CD4-positive, alpha-beta T cell (primary cell): ENCODE results near the gene TBL1X. TPM values are rescaled to one million over a fixed set of nuclear protein-coding genes. Genes with fewer than 3 reads are reported as not detected.

Source experiments
- ATAC-seq: fragments of 200-7000 bp; cut with Tn5 transposase; one replicate; pipeline ENCODE4 v1.10.0; 2022; ENCODE audit warnings: mild to moderate bottlenecking; ENCODE audit not compliant: poor library complexity
- CTCF ChIA-PET: fragments of 350-600 bp; sonication (Branson Sonifier 250); formaldehyde crosslinking; loops from one replicate; lab custom pipeline; 2021; ENCODE audit warnings: antibody characterized with exemption, inconsistent platforms; lab: Charles Lee
- POLR2A ChIA-PET: fragments of 350-600 bp; sonication (Branson Sonifier 250); formaldehyde crosslinking; loops from one replicate; lab custom pipeline; 2021; ENCODE audit warnings: antibody characterized with exemption, inconsistent platforms; lab: Charles Lee
- DNase-seq, 14 experiments: peaks; one replicate each; pipeline ENCODE4 v3.0.0-alpha.2; 2013 to 2020; ENCODE audit warnings: mixed read lengths in 2 of 14
- H3K27ac ChIP-seq, 2 donors: one replicate each; pipeline versions ENCODE4 v1.5.1 to v1.7.0; 2013; ENCODE audit warnings: low read length in 2 of 2, low read depth in 1 of 2, mild to moderate bottlenecking in 1 of 2
- H3K27me3 ChIP-seq, 2 experiments: 1 replicate in 1 of 2; 2 replicates in 1 of 2; pipeline versions ENCODE4 v1.6.1 to v1.7.0; 2013; ENCODE audit warnings: low read length in 2 of 2, control low read depth in 1 of 2, mild to moderate bottlenecking in 1 of 2, moderate library complexity in 1 of 2; ENCODE audit not compliant: insufficient read depth in 2 of 2, control insufficient read depth in 1 of 2
- H3K36me3 ChIP-seq: one replicate; pipeline ENCODE4 v1.6.1; 2013; ENCODE audit warnings: low read length, control low read depth; ENCODE audit not compliant: insufficient read depth
- H3K4me1 ChIP-seq: one replicate; pipeline ENCODE4 v1.6.1; 2013; ENCODE audit warnings: low read length, control low read depth; ENCODE audit not compliant: insufficient read depth
- H3K4me3 ChIP-seq: one replicate; pipeline ENCODE4 v1.5.1; 2013; ENCODE audit warnings: mild to moderate bottlenecking, low read length, moderate library complexity
- H3K9me3 ChIP-seq, 2 experiments: 1 replicate in 1 of 2; 2 replicates in 1 of 2; pipeline versions ENCODE4 v1.6.1 to v1.7.0; 2013; ENCODE audit warnings: low read length in 2 of 2, mild to moderate bottlenecking in 2 of 2, control low read depth in 1 of 2, moderate library complexity in 1 of 2; ENCODE audit not compliant: control insufficient read depth in 1 of 2, insufficient read depth in 1 of 2
- H3K27ac Mint-ChIP-seq: one replicate; pipeline ENCODE4 v1.8.0; 2020; ENCODE audit warnings: mixed read lengths
- H3K27me3 Mint-ChIP-seq: one replicate; pipeline ENCODE4 v1.8.0; 2021; ENCODE audit warnings: mixed read lengths
- H3K36me3 Mint-ChIP-seq: one replicate; pipeline ENCODE4 v1.8.0; 2021; ENCODE audit warnings: low read depth, mixed read lengths
- H3K4me1 Mint-ChIP-seq: one replicate; pipeline ENCODE4 v1.8.0; 2021; ENCODE audit warnings: low read depth, mixed read lengths
- H3K4me3 Mint-ChIP-seq: one replicate; pipeline ENCODE4 v1.8.0; 2020; ENCODE audit warnings: mild to moderate bottlenecking, mixed read lengths
- H3K9me3 Mint-ChIP-seq: one replicate; pipeline ENCODE4 v1.8.0; 2020; ENCODE audit warnings: mixed read lengths
- intact Hi-C, 2 experiments: fragments of 100-400 bp; cut with DNase I in 1 of 2; cut with micrococcal nuclease in 1 of 2; formaldehyde crosslinking; loops; one replicate each; pipeline versions ENCODE4 v1.15.1 to v1.9.0; 2023 to 2025; cut with DNase I, micrococcal nuclease
- total RNA-seq, 174 experiments: library from RNA in 2 of 174; stranded (reverse) in 2 of 174; gene quantifications; one replicate each; pipeline ENCODE4 v1.2.3 and lab custom pipeline; 2021 to 2026
- TF ChIP-seq, protein P1 (sequence below): fragments of 200-600 bp; IDR thresholded peaks from one replicate; pipeline ENCODE4 v1.8.0; 2022; ENCODE audit warnings: antibody characterized with exemption, mild to moderate bottlenecking

TBL1X gene
- total RNA-seq, 2 experiments from 2014 or later: 17.4 to 19.2 TPM

DNA sequence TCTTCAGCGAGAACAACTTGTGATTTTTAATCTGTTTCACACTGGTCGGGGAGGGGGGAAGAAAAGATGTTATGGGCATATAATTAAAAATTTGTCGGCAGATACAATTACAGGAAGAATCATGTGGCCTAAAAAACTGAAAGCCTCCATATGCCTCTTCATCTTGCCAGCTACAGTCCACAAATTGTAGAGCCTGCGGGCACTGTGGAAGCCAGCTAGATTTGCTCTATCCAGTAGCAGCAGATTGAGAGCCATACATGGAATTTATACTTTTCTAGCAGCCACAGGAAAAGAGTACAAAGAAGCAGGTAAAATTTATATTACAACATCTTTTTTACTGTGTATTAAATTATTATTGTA lies 147.3 kb downstream of the TBL1X start:
- Histone ChIP-seq H3K4me3 (no peak overlapping the region), H3K9me3 (no peaks in the 10 kb centered on the region), H3K4me1 (no peaks in the 10 kb centered on the region), H3K27me3 (no peaks in the 10 kb centered on the region), H3K36me3 (no peaks in the 10 kb centered on the region), H3K27ac (no peak overlapping the region)
- CTCF ChIA-PET: no interaction called here
- Mint-ChIP-seq H3K27ac (no peak overlapping the region), H3K27me3 (no peaks in the 10 kb centered on the region), H3K4me1 (no peaks in the 10 kb centered on the region), H3K36me3 (no peaks in the 10 kb centered on the region), H3K9me3 (no peaks in the 10 kb centered on the region), H3K4me3 (no peak overlapping the region)
- TF ChIP-seq, protein P1, sequence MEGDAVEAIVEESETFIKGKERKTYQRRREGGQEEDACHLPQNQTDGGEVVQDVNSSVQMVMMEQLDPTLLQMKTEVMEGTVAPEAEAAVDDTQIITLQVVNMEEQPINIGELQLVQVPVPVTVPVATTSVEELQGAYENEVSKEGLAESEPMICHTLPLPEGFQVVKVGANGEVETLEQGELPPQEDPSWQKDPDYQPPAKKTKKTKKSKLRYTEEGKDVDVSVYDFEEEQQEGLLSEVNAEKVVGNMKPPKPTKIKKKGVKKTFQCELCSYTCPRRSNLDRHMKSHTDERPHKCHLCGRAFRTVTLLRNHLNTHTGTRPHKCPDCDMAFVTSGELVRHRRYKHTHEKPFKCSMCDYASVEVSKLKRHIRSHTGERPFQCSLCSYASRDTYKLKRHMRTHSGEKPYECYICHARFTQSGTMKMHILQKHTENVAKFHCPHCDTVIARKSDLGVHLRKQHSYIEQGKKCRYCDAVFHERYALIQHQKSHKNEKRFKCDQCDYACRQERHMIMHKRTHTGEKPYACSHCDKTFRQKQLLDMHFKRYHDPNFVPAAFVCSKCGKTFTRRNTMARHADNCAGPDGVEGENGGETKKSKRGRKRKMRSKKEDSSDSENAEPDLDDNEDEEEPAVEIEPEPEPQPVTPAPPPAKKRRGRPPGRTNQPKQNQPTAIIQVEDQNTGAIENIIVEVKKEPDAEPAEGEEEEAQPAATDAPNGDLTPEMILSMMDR: no peak
- intact Hi-C loops: no loop called here
- POLR2A ChIA-PET: no interaction called here
- ATAC-seq: no peak
- DNase-seq: no peak

DNA sequence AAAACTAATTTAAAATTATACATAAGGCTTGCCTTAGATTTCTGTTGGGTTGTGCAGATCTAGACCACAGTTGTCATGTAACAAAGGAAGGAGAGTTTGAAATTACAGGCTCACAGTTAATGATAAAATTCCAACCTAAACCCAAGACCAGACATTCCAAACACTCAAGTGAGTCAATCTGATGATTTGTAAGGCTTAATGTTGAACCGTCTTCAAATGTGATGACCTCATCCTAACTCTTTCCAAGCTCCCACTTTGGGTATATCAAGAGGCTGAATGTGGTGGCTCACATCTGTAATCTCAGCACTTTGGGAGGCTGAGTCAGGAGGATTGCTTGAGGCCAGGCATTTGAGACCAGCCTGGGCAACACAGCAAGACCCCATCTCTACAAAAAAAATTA lies 149.2 kb downstream of the TBL1X start:
- H3K4me3 Mint-ChIP-seq: no peak overlapping the region
- no peaks in the 10 kb centered on the region for H3K9me3 Mint-ChIP-seq
- Histone ChIP-seq H3K27ac (no peak overlapping the region), H3K9me3 (no peaks in the 10 kb centered on the region), H3K36me3 (no peaks in the 10 kb centered on the region), H3K4me3 (no peak overlapping the region), H3K27me3 (no peaks in the 10 kb centered on the region), H3K4me1 (no peaks in the 10 kb centered on the region)
- no peak for ATAC-seq
- H3K27me3 Mint-ChIP-seq: no peaks in the 10 kb centered on the region
- CTCF ChIA-PET: interaction anchor here (0.7 kb wide), 1 partner anchor 14 kb away, joined by 3 read pairs; no protein-coding TSS in a partner anchor
- no peaks in the 10 kb centered on the region for H3K36me3 Mint-ChIP-seq
- POLR2A ChIA-PET: no interaction called here
- H3K27ac Mint-ChIP-seq: no peak overlapping the region
- TF ChIP-seq, protein P1: no peak
- intact Hi-C loops: no loop called here
- no peak for DNase-seq
- peaks cover 10% of the 10 kb centered on the region for H3K4me1 Mint-ChIP-seq

DNA sequence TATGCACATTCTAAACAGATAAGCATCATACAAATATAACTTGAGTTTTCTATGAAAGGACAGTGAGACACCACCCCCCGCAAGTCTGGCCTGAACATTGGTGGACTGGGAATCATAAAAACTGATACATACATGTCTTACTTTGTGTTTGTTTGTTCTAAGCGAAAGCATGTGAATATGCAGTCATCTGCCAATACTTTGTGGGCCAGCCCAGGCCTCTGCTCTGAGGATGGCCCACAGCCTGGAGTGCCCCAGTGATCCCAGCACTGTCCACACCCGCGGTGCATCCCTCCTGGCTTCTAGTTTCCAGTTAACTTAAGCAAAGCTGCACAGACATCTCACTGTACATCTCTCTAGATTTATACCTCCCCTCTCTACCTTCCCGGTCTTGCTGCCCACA lies 154.3 kb downstream of the TBL1X start:
- Mint-ChIP-seq H3K27ac (no peak overlapping the region), H3K4me1 (peaks cover 48% of the 10 kb centered on the region), H3K9me3 (no peaks in the 10 kb centered on the region), H3K4me3 (no peak overlapping the region), H3K36me3 (peaks cover 5% of the 10 kb centered on the region), H3K27me3 (no peaks in the 10 kb centered on the region)
- TF ChIP-seq, protein P1: no peak
- DNase-seq: no peak
- no peak overlapping the region for H3K4me3 ChIP-seq
- no peak for ATAC-seq
- ChIA-PET CTCF (no interaction called here), POLR2A (no interaction called here)
- H3K36me3 ChIP-seq: no peaks in the 10 kb centered on the region
- H3K27me3 ChIP-seq: no peaks in the 10 kb centered on the region
- intact Hi-C loops: no loop called here
- H3K4me1 ChIP-seq: peaks cover 3% of the 10 kb centered on the region
- H3K9me3 ChIP-seq: no peaks in the 10 kb centered on the region
- H3K27ac ChIP-seq: no peak overlapping the region
